GM19395 (cell line): ENCODE data around the gene RESP18.
"Not testable (repeated sequence)": the region's sequence is repeated elsewhere in the genome, so short reads cannot be mapped to it uniquely, and the experiment has no call there.

Source experiments
- ATAC-seq: cut with Tn5 transposase; IDR thresholded peaks from one replicate; pipeline ENCODE4 v1.9.1; 2021; ENCODE audit warnings: mild to moderate bottlenecking, moderate library complexity; ENCODE audit not compliant: unreplicated experiment

RESP18 gene

DNA sequence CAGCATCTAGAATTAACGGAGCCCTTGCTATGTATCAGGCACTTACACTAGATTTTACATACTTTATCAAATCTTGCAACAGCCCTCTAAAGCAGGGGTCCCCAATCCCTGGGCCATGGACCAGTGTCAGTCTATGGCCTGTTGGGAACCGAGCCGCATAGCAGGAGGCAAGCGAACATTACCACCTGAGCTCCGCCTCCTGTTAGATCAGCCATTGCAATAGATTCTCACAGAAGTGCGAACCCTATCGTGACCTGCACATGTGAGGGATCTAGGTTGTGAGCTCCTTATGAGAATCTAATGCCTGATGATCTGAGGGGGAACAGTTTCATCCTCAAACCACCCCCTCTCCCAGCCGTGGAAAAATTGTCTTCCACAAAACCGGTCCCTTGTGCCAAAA, 39.9 kb downstream of the RESP18 start:
- no peak for ATAC-seq

DNA sequence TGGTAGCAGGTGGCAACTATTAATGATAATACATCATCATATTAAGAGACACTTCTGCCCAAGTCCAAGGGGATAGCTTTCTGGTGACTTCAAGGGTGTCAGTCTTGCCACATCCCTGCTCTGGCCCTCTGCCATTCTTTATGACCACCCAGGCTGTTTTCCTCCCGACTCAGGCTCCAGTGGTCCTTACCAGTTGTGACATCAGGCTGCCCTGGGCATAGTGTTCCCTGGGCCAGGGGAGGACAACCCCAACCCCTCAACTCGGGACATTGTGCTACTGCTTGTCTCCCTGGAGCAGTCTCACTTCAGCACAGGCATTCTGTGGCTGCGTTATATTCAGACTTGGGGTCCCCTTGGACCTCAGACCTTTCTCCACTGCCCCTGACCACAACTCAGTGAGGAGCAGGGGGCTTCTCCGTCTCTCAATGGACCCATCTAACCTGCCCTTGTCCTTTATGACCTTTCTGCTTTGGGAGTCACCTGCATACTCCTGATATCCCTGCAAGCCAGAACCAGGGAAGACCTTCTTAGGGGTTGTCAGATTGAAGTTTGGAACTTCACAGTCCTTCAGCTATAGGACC, 40.5 kb downstream of the RESP18 start:
- no peak for ATAC-seq

- ATAC-seq = no peak
Measured at GRCh38 chr2:219291394-219291793, 41.1 kb downstream of the RESP18 start.

GRCh38 chr2:219290381-219291171, 42.0 kb downstream of the RESP18 start:
- ATAC-seq = no peak

GRCh38 chr2:219289537-219290361, 42.8 kb downstream of the RESP18 start:
- ATAC-seq = no peak

DNA sequence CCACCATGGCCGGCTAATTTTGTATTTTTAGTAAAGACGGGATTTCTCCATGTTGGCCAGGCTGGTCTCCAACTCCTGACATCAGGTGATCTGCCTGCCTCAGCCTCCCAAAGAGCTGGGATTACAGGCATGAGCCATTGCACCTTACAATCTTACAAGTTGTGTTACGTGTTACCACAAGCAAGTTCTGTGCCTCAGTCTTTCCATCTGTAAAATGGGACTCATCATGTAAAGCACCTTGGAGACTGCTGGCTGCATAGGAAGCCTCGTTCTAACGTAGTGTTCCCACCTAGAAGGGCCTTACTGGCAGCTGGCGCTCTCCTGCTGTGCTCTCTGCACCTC, 43.4 kb downstream of the RESP18 start:
- no peak for ATAC-seq

- ATAC-seq = no peak
Measured at GRCh38 chr2:219287580-219288265, 44.8 kb downstream of the RESP18 start.

GRCh38 chr2:219287116-219287440, 45.5 kb downstream of the RESP18 start:
- not testable (repeated sequence) for ATAC-seq

DNA sequence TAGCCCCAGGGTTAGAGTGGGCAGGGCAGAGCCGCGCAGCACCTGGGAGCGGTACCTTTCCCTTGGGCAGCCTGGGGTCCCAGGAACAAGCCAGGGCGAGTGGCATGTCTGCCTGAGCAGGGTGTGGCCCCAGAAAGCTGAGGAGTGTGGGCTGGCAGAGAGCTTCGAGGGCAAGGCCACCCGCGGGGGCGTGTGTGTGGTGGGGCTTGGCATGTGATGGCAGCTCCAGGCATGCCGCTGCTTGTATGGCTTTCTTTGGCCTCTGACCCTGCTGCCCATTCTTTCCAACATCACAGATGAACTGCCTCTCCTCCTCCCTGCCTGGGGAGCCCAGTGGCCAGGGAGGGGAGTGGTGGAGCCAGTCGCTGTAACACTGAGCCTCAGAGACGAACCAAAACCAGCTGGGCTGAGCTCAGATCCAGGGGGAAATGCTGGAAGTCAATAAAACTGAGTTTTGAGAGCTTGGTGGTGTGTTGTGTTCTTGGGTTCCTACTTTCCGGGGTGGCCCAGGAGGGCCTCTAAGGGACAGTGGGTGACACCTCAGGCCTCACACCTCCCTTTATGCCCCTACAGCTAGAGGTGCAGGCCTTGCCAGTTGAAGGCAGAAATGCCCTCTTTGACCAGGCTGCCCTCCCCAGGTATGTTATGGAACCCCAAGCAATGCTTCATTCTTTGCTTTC, 46.0 kb downstream of the RESP18 start:
- no peak for ATAC-seq

GRCh38 chr2:219285894-219286425, 46.6 kb downstream of the RESP18 start:
- no peak for ATAC-seq

GRCh38 chr2:219285373-219285735, 47.2 kb downstream of the RESP18 start:
- ATAC-seq = no peak

- ATAC-seq = no peak
Measured at GRCh38 chr2:219284501-219285372, 47.8 kb downstream of the RESP18 start.

- no peak for ATAC-seq
Measured at GRCh38 chr2:219282943-219283581, 49.5 kb downstream of the RESP18 start.

DNA sequence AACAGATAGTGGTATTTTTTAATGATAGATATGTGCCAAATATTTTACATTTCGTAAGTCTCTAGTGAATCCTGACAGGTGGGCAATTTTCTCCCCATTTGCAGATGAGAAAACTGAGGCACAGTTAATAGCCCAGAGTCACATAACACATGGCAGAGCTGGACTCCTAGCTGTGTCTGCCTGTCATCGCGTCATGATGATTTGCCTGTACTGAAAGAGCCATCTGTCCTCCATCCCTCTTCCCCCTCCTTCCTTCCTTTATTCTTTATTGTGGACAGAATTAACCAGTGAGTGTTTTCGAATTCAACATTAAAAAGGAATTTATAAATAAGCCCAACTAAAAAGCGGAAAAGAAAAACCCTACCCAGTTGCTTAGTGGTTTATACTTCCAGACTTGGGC, 50.2 kb downstream of the RESP18 start:
- ATAC-seq = no peak

DNA sequence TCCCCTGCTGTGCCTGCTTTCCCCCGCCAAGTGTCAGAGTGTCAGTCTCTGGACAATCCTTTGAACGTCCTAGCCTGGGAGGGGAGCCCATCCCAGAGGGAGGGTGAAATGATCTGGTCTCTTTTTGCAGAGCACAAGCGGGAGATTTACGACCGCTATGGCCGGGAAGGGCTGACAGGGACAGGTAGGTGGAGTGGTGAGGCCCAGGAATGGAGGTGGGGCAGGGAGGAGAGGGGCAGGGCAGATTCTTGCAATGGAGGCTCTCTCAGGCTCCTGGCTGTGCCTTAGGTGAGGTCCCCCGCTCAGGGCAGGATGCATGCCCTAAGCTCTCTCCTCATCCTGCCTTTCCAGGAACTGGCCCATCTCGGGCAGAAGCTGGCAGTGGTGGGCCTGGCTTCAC, 51.0 kb downstream of the RESP18 start:
- no peak for ATAC-seq

GRCh38 chr2:219280651-219281050, 51.9 kb downstream of the RESP18 start:
- ATAC-seq = no peak

- no peak for ATAC-seq
Measured at GRCh38 chr2:219279916-219280516, 52.5 kb downstream of the RESP18 start.

DNA sequence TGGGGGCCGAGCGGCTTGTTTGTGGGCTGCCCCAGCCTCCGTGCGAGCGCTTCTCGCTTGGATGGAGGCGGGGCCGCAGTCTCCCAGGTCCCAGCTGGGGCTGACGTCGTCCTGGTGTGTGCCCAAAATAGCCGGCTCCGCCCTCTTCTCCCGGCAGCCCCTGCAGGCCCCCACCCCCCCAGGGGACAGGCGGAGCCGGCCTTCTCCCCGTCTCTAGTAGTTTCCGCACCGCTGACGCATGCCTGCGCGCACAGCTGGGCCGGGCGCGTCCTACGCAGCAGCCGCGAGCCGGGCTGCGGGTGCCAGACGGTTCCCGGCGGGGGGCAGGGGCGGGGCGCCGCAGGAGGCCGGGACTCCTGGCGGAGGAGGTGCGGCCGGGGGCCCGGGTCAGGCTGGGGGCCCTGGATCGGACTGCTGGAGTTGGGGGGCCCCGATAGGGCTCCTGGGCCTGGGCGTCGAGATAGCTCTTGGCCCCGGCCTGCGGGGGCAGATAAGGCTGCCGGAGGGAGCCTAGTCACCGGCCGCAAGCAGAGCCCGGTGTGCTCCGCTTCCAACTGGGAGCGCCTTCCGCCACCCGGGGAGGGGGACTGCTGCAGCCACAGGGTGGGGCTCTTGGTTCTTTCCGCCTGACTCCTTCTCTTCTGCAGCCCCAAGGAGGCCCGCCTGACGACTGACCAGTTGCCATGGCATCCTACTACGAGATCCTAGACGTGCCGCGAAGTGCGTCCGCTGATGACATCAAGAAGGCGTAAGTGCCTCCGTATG, 53.2 kb downstream of the RESP18 start, which contains the start of gene DNAJB2:
Gene DNAJB2, plus strand, starts transcription at position 216 of the 765 bp plus-strand sequence. Its CDS starts 468 bp downstream, at position 684.
- ATAC-seq = peak; percentile 83
